ENCODE measurements around the gene TMTC2. TPM values are rescaled to one million over a fixed set of nuclear protein-coding genes. Genes with fewer than 3 reads are reported as not detected.

Gene TMTC2
- polyA plus RNA-seq, 1 experiment: 5.6 TPM

DNA sequence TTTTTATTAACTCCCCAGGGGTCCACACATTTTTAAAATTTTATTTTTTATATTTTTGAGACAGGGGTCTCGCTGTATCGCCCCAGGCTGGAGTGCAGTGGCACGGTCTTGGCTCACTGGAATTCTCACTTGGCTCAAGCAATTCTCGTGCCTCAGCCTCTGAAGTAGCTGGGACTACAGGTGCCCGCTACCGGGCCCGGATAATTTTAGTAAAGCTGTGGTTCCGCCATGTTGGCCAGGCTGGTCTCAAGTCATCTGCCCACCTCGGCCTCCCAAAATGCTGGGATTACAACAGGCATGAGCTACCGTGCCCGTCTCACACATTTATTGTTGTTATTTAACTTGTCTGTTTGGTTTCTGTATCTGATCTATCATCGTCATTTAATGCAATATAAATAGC, 307.4 kb downstream of the TMTC2 start:
- H3K4me3 ChIP-seq (ENCODE audit: low read depth, low read length): no peak overlapping the region
- no peak for DNase-seq (ENCODE audit: low read depth)
- TF ChIP-seq, protein P1, sequence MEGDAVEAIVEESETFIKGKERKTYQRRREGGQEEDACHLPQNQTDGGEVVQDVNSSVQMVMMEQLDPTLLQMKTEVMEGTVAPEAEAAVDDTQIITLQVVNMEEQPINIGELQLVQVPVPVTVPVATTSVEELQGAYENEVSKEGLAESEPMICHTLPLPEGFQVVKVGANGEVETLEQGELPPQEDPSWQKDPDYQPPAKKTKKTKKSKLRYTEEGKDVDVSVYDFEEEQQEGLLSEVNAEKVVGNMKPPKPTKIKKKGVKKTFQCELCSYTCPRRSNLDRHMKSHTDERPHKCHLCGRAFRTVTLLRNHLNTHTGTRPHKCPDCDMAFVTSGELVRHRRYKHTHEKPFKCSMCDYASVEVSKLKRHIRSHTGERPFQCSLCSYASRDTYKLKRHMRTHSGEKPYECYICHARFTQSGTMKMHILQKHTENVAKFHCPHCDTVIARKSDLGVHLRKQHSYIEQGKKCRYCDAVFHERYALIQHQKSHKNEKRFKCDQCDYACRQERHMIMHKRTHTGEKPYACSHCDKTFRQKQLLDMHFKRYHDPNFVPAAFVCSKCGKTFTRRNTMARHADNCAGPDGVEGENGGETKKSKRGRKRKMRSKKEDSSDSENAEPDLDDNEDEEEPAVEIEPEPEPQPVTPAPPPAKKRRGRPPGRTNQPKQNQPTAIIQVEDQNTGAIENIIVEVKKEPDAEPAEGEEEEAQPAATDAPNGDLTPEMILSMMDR (IDR thresholded peaks at IDR 0.05; ENCODE audit: insufficient read depth, low read depth, low read length): no peak
- no peaks in the 10 kb centered on the region for H3K36me3 ChIP-seq (ENCODE audit: control insufficient read depth, insufficient read depth, low read length)
- POLR2A ChIA-PET: interaction anchor here (0.6 kb wide), 1 partner anchor 22 kb away, joined by 3 read pairs; no protein-coding TSS in a partner anchor
- H3K27me3 ChIP-seq (ENCODE audit: control insufficient read depth, insufficient read depth, low read length): no peaks in the 10 kb centered on the region
- CTCF ChIA-PET: interaction anchor here (0.6 kb wide), 1 partner anchor 13 kb away, joined by 3 read pairs; no protein-coding TSS in a partner anchor

DNA sequence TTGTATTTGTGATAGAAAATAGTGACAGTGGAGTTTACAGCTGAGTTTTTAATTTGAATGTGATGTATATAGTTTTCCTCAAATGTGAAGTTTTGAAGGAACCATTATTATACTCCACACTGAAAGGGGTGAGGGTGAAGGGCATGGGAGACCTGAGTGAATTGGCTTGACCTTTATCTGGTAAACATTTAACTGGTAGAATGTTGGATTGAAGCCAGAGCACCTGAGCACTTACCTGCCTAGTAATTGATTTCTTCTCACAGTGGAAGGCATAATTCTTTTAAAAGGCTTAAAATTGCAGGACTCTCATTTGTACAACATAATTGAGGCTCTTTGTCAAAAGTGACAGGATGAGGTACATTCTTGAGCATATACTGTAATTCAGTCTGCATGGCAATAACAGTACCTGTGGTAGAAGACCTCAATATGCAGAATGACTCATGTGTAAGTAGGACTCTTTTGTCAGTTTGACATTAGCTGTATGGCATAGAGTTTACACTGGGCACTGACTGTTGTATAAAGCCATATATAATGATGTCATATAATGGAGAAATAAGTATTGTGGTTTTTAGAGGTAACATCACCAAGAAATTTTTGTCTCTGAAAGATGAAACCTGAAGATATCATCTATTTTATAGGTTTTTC, 309.6 kb downstream of the TMTC2 start:
- TF ChIP-seq, protein P1 (IDR thresholded peaks at IDR 0.05; ENCODE audit: insufficient read depth, low read depth, low read length): no peak
- POLR2A ChIA-PET: no interaction called here
- H3K36me3 ChIP-seq (ENCODE audit: control insufficient read depth, insufficient read depth, low read length): 0 out of 2 replicates have a peak, but pooled peaks cover 1% of the 10 kb centered on the region
- H3K27me3 ChIP-seq (ENCODE audit: control insufficient read depth, insufficient read depth, low read length): no peaks in the 10 kb centered on the region
- DNase-seq (ENCODE audit: low read depth): no peak
- no peak overlapping the region for H3K4me3 ChIP-seq (ENCODE audit: low read depth, low read length)
- CTCF ChIA-PET: interaction anchor here (1.0 kb wide), 1 partner anchor 11 kb away, joined by 3 read pairs; no protein-coding TSS in a partner anchor

DNA sequence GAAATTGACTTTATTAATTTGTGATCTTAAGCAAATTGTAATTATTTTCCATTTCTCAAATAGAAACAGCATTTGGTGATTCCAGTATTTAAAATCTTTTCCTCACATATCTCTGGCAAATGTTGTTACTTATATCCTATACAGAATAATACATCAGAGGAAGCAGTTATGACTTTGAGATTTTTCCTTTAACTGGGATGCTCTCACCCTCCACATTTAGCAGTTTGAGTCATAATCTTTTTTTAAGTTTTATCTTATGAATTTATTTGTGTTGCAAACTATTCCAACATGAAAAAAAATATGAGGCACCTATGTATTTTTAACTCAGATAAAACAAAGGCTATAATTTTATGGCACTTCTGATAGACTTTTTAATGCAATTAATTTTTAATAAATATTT, 311.8 kb downstream of the TMTC2 start:
- Histone ChIP-seq H3K27me3 (ENCODE audit: control insufficient read depth, insufficient read depth, low read length) (no peaks in the 10 kb centered on the region), H3K4me3 (ENCODE audit: low read depth, low read length) (no peak overlapping the region), H3K36me3 (ENCODE audit: control insufficient read depth, insufficient read depth, low read length) (0 out of 2 replicates have a peak, but pooled peaks cover 1% of the 10 kb centered on the region)
- TF ChIP-seq, protein P1 (IDR thresholded peaks at IDR 0.05; ENCODE audit: insufficient read depth, low read depth, low read length): no peak
- CTCF ChIA-PET: no interaction called here
- no peak for DNase-seq (ENCODE audit: low read depth)
- POLR2A ChIA-PET: no interaction called here

DNA sequence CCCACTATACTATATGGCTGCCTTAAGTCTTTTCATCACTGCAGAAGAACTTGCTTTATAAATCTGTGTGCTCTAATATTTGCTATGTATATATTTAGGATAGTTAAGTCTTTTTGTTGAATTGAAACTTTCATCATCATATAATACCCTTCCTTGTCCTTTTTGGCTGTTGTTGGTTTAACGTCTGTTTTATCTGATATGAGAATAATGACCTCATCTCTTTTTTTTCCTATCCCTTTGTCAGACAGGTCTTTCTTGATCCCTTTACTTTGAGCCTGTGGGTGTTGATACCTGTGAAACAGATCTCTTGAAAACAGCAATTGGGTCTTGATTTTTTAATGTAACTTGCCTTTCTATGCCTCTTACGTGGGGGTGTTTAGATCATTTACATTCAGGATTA, 316.3 kb downstream of the TMTC2 start:
- TF ChIP-seq, protein P1 (IDR thresholded peaks at IDR 0.05; ENCODE audit: insufficient read depth, low read depth, low read length): no peak
- DNase-seq (ENCODE audit: low read depth): no peak
- no peak overlapping the region for H3K4me3 ChIP-seq (ENCODE audit: low read depth, low read length)
- ChIA-PET POLR2A (no interaction called here), CTCF (no interaction called here)
- 0 out of 2 replicates have a peak, but pooled peaks cover 1% of the 10 kb centered on the region for H3K36me3 ChIP-seq (ENCODE audit: control insufficient read depth, insufficient read depth, low read length)
- H3K27me3 ChIP-seq (ENCODE audit: control insufficient read depth, insufficient read depth, low read length): no peaks in the 10 kb centered on the region

DNA sequence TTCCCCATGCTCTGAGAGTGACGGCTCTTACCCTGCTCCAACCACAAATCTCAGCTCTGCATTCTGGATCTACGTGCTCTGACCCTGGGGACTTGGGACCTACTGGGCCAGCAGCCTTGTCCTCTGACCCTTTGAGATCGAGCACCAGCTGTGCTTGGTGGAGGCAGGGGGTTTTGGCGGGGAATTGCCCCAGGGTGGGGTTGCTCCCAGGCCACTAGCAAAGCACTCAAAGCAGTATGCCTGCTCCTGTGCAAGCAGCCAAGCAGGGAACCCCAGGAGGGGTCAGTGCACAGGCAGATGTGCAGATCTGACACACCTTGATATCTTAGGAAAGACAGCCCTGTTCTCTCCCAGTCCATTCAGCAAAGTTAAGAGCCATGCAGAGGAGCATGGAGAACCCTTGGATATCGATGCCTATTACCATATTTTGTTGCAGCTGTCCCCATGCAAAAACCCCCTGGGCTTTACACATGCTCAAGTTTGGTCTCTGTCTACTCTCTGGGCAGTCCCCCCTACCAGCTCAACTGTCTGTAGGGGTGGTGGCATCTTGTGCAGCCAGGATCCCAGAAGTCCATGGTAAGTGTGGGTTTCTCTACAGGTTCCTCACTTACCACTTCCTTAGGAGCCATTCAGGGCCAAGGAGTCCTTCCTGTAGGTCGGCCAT, 319.0 kb downstream of the TMTC2 start:
- TF ChIP-seq, protein P1 (IDR thresholded peaks at IDR 0.05; ENCODE audit: insufficient read depth, low read depth, low read length): no peak
- no peak for DNase-seq (ENCODE audit: low read depth)
- H3K4me3 ChIP-seq (ENCODE audit: low read depth, low read length): no peak overlapping the region
- ChIA-PET CTCF (interaction anchor here (0.9 to 1.4 kb wide), 2 partner anchors 526 to 1391 kb away, joined by 3 read pairs; no protein-coding TSS in a partner anchor), POLR2A (no interaction called here)
- 0 out of 2 replicates have a peak, but pooled peaks cover 1% of the 10 kb centered on the region for H3K36me3 ChIP-seq (ENCODE audit: control insufficient read depth, insufficient read depth, low read length)
- no peaks in the 10 kb centered on the region for H3K27me3 ChIP-seq (ENCODE audit: control insufficient read depth, insufficient read depth, low read length)

Data from BJ (cell line).